Measurements from ENCODE around the gene MORN5.

- TF ChIP-seq CTCF (IDR thresholded peaks at IDR 0.05), result no peak
- no peak for TF ChIP-seq POLR2A (IDR thresholded peaks at IDR 0.05)
Measured at GRCh38 chr9:122110100-122110833, 49.4 kb upstream of the MORN5 start.
